ENCODE measurements around the gene RGSL1.

The RGSL1 gene

DNA sequence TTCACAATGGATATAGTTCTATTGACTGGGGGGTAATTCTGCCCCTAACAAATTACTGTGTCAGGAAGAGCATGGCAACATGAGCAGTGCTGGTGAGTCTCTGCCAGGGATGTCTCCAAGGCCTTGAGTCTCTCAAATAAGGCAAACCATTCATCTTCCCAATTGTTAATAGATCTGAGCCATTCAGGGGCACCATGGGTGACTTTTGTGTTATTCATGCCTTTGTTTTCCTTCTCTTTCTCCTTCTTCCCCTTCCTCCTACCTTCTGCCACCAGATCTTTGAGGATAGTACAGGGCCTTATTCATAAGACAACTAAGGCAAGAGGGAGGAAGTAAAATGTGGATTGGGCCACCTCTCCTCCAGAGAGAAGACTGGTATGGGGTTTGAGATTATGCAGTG, at the start of gene RGSL1:
TSS of gene RGSL1 (plus strand) at position 60 of the 400 bp plus-strand sequence. CDS start at position 80, 20 bp downstream.
- DNase-seq, result no peak

DNA sequence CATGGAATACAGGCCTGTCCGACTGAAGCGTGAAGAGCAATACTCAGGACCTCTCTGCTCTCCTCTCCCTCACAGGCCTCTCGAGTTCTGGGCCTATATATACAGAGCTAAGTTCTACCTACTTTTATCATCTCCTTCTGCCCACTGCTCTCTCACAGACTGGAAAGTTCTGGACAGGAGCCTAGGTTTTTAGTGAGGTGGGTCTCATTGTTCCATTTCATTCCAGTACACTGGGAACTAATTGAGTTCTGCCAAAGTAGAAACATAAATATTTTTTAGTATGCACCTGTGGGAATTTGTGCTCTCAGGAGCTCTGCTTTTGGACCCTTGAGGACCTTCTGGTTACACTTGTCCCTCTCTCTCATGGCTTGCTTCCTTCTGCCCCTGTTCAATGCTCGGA, 49.4 kb upstream of the RGSL1 start, which contains the start of gene TEDDM1:
TSS of gene TEDDM1 (minus strand) at position 101 of the 400 bp plus-strand sequence. CDS start 182 bp downstream, outside the sequence.
- DNase-seq, result no peak

DNA sequence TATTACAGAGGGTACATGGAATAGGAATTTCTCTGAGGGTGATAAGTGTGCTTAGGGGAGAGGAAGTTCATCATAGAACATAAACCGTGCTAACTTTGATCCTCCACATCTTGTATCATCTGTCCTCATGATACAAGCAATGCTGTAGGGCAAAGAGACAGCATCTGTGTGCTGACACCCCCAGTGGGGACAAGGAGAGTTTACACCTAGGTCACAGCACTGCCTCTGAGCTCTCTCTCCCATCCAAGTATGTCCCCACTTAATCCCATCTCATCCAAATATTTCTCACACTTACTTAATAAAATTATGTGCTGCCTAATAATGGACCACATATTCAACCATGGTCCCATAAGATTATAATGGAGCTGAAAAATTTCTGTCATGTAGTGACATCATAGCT, 45.2 kb upstream of the RGSL1 start:
- DNase-seq, result no peak

DNA sequence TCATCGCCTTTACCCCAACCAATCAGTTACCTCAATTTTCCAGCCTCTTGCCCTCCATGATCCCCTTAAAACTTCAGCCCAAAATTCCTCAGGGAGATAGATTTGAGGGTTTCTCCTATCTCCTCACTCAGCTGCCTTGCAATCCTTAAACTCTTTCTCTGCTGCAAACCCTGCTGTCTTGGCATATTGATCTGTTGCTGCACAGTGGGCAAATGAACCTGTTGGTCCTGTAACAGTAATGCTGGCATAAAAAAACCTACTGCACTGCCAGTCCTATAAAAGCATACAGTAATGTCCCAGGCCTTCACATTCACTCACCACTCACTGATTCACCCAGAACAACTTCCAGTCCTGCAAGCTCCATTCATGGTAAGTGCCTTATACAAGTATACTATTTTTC, 44.4 kb upstream of the RGSL1 start:
- no peak for DNase-seq

DNA sequence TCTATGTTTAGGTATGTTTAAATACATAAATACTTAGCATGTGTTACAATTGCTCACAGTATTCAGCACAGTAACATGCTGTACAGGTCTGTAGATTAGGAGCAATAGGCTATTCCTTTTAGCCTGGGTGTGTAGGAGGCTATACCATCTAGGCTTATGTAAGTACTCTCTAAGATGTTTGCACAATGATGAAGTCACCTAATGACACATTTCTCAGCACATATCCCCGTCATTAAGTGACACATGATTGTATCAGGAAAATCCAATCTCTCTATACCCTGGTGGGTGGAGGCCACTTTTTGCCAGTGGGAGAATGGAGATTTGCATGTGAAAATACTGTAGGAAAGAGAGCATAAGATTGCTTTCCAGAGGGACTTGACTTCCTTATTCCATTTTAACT, 43.9 kb upstream of the RGSL1 start:
- DNase-seq, result no peak

DNA sequence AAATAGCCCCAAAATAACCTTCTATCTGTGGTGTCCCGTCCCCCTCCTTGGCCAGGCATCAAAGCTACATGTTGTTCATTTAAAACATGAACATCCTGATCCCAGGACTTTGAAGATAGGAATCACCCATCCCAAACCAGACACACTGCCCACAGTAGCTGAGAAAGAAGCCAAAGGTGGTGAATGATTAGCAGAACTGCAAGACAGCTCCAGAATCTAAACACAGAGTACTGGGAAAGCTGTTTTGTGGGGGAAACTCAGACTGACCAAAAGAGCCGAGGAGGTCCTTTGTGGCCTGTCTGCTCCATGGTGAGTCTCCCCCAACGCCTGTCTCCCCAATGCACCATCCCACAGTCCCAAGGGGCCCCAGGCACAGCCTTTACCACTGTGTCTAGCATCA, 42.2 kb upstream of the RGSL1 start:
- DNase-seq, result no peak

DNA sequence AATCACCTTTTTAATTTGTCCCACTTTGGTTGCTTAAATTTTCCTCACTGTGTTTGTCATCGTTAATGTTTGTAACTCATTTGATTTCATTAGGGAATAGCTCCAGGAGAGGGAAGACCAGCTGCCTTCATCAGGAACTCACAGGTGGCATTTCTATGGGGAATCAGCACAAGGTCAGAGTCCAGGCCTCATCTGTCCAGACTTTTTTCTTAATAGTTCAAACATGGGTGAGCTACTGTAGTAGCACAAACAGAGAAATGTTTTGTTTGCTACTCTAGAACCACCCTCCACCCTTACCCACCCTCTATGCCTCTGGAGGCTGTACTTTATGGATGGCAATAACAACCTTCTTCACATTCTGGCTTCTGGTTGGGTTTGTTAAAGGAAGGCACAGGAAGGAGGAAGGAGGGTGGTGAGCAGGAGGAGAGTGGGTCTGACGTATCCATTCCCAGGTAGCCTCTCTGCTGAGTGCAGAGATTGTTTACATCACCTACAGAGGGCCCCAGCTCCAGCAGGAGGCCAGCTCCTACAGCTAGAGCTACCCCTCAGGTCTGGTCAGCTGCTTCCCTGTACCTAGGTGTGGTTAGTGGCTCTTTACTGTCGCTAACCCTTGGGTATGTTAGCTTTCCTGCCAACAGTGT, 41.4 kb upstream of the RGSL1 start:
- DNase-seq, result no peak

DNA sequence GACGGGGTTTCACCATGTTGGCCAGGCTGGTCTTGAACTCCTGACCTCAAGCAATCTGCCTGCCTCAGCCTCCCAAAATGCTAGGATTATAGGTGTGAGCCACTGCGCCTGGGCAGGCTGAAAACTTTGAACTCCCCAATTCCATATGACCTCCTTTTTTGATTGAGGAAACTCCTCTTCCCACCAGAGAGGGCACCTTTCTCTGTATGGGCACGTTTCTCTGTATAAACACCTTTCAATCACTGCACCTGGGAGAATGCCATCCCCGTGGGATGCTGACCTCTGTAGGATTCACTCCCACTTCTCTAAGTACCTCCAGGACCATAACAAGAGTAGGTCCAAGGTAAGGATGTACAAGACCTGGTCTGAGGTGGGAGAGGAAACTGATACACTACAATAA, 39.8 kb upstream of the RGSL1 start:
- no peak for DNase-seq

DNA sequence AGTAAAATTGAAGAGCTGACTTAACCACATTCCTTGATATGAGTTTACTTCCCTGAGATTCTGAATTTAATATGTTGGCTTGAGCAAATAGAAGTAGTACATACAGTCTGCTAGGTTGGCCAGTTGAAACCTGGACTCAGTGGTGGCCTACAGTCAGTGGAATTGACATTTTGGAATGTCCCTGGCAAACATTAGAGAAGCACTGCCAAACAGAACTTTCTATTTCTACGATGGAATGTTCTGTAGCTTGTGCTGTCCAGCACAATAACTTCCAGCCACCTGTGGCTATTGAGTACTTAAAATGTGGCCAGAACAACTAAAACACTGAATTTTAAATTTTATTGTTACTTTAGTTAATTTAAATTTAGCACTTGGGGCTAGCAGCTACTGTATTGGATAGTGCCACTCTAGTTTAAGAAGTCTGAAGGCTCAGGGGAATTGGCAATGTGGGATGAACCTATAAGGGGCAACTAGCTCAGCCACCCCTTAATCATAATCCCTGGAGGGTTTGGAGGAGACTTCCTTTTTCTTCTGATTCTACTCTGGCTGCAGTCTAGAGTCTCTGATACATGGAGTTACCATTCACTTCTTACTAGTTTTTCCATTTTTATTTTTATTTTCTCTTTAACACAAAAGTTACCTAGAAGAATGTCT, 39.2 kb upstream of the RGSL1 start:
- no peak for DNase-seq

DNA sequence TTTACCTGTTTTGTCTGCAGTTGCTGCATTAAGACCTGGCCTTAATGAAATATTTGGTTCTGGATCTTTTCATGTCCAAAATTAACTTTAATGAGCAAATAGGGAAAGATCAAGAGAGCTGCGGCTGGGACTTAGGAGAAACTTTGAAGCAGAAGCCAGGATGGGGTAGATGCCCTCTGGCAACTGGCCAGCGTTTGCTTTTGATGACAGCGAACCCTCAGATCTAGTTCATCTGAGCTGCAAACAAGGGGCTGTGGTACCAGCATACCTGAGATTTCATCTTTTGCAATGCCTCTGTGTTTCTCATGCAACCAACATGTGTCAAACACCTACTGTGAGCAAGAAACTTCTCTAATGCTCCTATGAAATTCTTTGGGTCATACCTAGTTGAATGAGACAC, 36.5 kb upstream of the RGSL1 start:
- no peak for DNase-seq

DNA sequence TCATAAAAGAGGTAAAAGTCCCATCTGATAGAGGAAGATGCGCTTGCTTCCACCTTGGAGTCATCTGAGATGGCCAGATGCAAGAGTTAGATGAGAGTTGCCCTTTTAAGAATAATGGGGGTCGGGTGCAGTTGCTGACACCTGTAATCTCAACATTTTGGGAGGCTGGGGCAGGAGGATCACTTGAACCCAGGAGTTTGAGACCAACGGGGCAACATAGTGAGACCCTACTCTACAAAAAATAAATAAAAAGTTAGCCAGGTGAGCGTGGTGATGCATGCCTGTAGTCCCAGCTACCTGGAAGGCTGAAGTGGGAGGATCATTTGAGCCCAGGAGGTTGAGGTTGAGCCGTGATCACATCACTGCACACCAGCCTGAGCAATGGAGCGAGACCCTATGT, 36.0 kb upstream of the RGSL1 start:
- DNase-seq, result no peak

DNA sequence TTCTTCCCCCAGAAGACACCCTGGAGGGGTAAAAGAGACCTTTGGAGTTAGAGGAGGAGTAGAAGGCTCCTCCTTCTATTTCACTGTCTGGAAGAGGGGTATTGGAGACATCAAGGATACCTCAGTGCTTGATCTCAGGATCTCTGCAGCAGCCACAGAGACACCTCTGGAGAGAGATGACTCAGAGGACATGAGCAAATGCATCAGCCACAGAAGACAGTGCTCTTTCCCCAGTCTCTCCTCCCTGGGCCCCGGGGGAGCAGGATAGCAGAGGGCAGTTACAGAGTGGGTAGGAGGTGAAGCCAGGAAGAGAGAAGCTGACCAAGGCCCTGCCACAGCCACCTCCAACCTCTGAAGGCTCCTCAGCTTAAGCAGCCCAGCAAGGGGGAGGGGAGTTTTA, 34.2 kb upstream of the RGSL1 start:
- DNase-seq, result no peak

DNA sequence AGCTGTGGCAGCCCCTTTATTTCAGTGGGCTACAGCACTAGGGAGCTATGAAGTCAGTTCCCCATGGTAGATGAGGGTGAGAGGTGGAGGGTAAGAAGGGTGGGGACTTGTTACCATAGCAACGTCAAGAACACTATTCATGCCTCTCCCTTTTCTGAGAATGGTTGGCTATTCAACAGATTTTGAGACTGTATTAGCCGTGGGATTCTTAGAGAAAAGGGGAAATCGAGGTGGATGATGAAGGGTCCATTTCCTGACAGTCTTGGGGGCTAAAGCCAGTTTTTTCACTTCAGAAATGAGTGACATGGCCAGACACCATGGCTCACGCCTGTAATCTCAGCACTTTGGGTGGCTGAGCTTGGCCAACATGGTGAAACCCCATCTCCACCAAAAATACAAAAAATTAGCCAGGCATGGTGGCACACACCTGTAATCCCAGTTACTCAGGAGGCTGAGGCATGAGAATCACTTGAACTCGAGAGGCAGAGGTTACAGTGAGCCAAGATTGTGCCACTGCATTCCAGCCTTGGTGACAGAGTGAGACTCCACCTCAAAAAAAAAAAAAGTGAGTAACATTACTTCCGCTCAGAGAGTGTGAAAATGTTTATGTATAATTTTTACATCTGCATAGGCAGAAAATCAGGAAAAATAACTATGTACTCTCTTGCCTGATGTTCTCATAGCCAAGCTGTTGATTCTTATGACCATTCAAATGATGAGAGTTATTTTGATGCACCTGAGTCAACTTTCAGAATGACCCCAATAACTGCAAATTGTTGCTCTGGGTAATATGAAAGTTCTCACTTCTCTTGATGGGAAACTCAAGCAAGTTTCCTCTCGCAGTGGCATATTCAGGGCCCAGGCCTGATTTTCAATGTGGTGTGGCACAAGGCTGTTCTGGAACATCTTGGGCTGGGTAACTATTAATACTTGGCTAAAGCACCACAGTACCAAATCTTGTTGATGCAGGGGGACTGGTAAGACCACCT, 23.2 kb upstream of the RGSL1 start:
- DNase-seq, result no peak

DNA sequence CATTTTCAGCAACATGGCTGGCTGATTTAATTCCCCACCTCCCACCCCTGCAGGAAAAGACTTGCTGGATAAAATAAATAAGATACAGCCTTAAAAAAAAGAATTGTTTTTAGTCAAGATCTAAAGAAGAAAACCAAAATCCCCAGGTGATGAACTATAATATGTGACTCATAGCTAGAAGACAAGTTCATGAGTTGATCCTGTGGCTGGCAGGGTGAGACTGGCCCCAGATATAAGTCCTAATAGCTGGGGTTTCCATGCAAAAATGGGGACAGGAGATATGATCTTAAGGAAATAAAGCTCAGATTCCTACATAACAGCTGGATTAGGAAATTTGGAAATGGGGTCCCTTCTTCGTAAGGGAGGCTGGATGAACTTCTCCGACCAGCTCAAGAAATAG, 21.9 kb upstream of the RGSL1 start:
- no peak for DNase-seq

DNA sequence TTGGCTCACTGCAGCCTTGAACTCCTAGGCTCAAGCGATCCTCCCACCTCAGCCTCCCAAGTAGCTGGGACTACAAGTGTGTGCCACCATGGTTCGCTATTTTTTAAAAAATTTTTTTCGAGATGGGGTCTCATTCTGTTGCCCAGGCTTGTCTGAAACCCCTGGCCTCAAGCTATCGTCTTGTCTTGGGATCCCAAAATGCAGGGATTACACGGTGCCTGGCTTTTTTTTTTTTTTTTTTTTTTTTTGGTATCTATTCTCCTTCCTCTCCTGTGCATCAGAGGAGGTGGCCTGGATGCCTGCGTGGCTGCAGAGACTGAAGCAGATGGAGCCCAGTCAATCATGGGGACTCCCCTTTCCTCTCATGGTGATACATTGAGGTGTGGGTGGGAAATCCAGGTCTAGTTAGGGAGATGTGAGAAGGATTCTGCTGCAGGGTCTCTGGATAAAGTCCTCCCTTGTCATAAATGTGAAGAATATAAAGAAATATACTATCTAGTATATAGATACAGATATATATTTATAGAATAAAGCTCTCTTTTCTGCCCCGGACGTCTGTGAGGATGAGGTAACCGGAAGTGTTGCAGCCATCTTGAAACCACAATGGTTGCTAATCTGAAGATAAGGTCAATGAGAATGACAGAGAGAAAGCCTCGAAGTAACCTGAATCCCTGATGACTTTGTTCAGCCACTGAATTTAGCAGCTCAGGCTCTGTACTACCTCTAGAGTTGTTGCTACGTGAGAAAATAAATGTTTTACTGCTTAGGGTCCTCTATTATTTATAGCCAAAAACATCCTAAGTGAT, 19.5 kb upstream of the RGSL1 start:
- peak; percentile 50 for DNase-seq

DNA sequence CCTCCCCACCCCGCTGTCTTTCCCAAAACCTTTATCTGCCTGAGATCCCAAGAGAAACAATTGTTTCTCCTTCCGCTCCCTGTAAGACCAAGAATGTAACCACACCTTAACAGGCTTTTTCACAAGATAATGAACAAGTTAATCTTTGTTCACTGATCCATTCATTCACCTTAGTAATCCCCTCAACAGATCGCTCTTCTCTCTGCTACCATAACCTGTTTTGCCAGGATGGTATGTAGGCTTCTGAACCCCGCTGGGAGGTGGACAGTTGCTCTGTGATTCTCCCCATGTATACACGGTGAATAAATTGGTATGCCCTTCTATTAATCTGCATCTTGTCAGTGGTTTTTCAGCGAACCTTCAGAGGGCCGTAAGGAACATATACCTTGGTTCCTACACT, 18.7 kb upstream of the RGSL1 start:
- no peak for DNase-seq

DNA sequence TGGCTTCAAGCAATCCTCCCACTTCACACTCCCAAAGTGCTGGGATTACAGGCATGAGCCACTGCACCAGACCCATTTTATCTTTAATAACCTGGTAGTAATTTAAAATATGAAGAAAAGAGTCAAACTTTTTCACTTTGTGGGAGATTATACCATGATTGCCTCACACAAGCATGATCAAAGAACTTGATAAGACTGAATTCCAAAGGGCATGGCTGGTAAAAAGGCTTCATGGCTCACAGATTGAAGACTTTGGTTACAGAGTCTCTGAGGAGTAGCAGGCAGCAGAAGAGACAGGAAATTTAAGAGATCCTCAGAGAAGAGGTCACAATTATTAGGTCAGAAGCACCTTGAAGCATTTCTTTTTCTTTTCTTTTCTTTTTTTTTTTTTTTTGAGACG, 16.4 kb upstream of the RGSL1 start:
- DNase-seq, result no peak

DNA sequence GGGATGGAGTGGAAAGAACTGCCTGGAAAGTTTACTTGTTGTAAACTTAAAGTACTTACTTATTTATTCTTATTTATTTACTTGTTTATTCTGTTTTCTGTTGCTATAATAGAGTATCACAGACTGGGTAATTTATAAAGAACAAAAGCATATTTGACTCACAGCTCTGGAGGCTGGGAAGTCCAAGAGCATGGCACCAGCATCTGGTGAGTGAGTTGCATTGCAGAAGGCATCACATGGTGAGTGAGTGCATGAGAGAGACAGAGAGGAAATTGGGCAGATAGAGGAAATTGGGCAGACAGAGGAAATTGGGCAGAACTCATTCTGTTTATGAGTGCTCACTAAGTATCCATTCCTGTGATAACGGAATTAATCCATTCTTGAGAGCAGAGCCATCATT, 11.6 kb upstream of the RGSL1 start:
- no peak for DNase-seq

DNA sequence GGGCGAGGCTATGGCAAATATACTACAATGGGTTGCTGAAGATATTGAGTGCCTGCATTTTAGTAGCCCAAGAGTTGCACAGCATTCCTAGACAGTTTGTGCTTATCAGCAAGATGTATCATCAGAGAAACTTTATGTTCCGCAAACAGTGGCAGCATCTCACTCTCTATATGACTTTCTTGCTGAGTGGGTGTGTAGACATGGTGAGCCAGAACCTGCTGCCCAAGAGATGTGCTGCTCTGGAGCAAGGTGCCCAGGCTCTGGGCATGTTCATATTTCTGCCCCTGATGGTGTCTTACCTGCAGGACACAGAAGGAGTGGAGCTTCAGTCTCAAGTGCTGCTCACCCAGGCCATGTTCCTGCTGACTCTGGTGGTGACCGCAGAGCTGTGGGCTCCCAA, 8.2 kb upstream of the RGSL1 start:
- DNase-seq, result no peak

DNA sequence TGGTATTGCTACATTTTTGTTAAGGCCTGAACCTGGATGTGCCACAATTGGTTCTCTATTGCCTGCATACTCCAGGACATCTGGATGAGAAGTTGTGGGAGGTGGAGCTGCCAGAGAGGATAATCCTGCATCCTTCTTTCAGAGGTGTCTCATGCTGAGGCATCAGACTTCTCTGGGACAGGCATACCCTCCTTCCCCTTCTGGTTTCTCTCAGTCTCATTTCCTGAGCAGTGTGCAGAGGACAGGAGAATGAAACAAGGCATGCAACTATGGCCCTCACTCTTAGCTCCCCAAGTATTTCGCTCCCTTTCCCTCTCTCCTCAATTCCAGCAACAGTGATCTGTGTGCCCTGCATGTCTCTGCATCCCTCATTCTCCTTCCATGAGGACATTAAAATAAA, 7.6 kb upstream of the RGSL1 start:
- DNase-seq, result no peak

DNA sequence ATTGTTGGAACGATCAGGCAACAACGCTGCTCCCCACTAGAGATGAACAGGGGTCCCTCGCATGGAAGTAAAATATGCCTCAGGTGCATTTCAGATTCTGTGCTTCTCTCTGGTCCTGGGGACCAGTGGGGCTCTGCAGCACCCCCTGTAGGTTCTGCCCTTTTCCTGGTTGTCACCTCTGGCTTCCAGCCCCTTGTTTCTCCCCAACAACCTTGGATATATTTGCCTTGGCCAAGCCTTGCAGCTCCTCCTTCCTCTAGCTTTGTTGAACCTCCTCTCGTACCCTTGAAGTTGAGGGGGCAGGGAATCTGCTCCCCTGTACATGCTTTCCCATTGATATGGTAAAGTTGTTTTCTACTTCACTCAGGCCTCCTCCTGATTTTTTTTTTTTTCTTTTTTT, 5.4 kb upstream of the RGSL1 start:
- no peak for DNase-seq

DNA sequence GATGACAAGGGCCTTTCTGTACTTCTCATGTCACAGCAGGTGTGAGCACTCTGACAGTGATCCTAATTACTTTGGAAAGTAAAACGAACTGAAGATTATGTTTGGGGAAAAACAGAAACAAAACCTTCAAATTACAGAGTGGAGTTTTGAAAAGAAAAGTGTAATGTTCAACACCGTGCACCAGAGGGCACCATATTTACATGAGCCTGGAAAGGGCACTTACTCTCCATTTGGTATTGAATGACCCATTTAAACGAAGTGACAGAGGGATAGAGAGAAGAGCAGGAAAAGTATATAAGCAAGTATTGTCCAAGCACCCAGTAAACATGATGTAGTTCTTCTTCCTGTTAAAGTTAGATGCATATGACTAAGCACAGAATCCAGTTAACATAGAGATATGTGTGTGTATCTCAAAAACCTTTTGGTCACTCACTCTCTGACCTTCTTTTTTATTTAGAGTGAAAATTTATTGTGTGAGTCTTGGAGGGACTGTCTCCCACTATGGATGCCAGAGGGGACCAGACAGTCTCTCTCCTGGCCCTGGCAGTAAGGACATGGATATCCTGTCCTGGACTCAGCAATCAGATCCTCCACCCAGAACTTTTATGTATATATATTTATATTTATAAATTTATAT, 3.8 kb upstream of the RGSL1 start:
- DNase-seq, result peak; percentile 38
